SK-N-MC (cell line): ENCODE data around the gene SCP2.

Experiments used
- DNase-seq: peaks from one replicate; pipeline ENCODE4 v3.0.0-alpha.2; 2011; ENCODE audit warnings: low read depth, low spot score
- H3K27ac ChIP-seq: fragments of 200-600 bp; sonication (generic); 2 replicates; pipeline ENCODE4 v1.5.1; 2016; ENCODE audit warnings: mixed run types
- H3K36me3 ChIP-seq: fragments of 200-600 bp; sonication (generic); 2 replicates; pipeline ENCODE4 v1.6.1; 2017; ENCODE audit warnings: antibody characterized with exemption, low read length, mixed read lengths; ENCODE audit not compliant: insufficient read depth
- H3K4me3 ChIP-seq: fragments of 200-600 bp; sonication (generic); 2 replicates; pipeline ENCODE4 v1.5.1; 2016
- H3K9ac ChIP-seq: fragments of 200-600 bp; sonication (generic); 2 replicates; pipeline ENCODE4 v1.8.0; 2017; ENCODE audit warnings: mixed run types, mixed read lengths; ENCODE audit not compliant: insufficient read length
- H3K9me3 ChIP-seq: fragments of 200-600 bp; sonication (generic); 2 replicates; pipeline ENCODE4 v1.6.1; 2017; ENCODE audit warnings: low read depth, mild to moderate bottlenecking, antibody characterized with exemption, low read length, moderate library complexity, mixed read lengths
- EZH2 ChIP-seq: fragments of 200-600 bp; sonication (generic); IDR thresholded peaks from one replicate; pipeline ENCODE4 v1.6.1; 2017; ENCODE audit warnings: antibody characterized with exemption
- FOXP2 ChIP-seq: optimal IDR thresholded peaks from 2 replicates; pipeline ENCODE3; 2011; ENCODE audit warnings: mild to moderate bottlenecking, moderate library complexity; ENCODE audit not compliant: insufficient read depth; ENCODE audit errors: extremely low read length, control extremely low read depth
- POLR2AphosphoS5 ChIP-seq: IDR thresholded peaks from 2 replicates; pipeline ENCODE4 v1.6.1; 2012; ENCODE audit warnings: mild to moderate bottlenecking, low read depth, low read length, borderline replicate concordance

The SCP2 gene

GRCh38 chr1:53085405-53085804, 158.3 kb downstream of the SCP2 start:
- no peak for DNase-seq
- Histone ChIP-seq H3K4me3 (no peak overlapping the region), H3K9me3 (no peaks in the 10 kb centered on the region), H3K9ac (no peak overlapping the region), H3K27ac (no peak overlapping the region), H3K36me3 (no peaks in the 10 kb centered on the region)
- no peak for TF ChIP-seq POLR2AphosphoS5
- no peak for TF ChIP-seq EZH2
- no peak for TF ChIP-seq FOXP2

GRCh38 chr1:53086491-53087070, 159.5 kb downstream of the SCP2 start:
- Histone ChIP-seq H3K9ac (no peak overlapping the region), H3K27ac (no peak overlapping the region)

DNA sequence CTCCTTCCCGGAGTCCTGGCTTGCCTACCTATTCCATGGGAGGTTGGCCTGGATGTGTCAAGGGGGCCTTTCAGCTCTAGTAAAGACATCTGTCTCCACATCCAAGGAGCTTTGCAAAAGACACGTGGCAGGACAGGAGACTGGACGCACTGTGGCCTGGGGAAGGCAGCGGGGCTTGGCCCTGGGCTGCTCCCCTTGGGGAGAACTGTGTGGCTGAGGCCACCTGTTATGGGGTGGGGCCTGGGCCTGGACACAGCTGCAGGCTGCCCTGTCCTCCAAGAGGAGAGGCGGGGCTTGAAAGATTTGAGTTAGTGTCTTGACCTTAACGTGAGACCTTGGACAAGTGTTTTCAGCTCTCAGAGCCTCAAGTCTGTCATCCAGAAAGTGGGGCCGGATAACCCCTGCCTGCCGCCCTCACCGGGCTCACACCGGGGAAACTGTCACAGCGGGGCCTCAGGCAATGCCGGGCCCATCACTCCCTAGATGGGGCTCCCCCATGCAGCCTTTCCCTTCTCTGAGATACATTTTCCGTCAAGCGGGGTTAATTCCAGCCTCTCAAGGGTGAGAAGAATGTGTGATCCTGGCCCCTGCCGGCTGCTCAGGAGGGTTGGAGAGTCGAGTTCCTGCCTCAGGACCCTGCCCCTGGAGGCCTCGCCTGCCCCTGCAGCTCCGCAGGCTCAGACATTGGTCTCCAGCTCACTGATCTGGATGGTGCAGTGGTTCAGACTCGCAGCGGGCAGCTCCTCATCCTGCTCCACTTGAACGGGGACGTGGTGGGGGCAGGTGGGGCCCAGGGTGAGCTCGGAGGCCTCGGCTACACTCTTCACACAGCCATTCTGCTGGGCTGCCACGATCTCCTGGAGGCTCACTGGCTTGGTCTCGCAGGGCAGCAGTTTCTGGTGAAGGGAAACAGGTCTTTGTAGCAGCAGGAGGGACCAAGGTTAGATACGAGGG, 160.5 kb downstream of the SCP2 start:
- H3K9me3 ChIP-seq: no peaks in the 10 kb centered on the region
- no peak for DNase-seq
- no peaks in the 10 kb centered on the region for H3K36me3 ChIP-seq
- H3K27ac ChIP-seq: no peak overlapping the region
- no peak overlapping the region for H3K9ac ChIP-seq
- H3K4me3 ChIP-seq: no peak overlapping the region
- no peak for TF ChIP-seq POLR2AphosphoS5
- TF ChIP-seq EZH2: no peak
- no peak for TF ChIP-seq FOXP2

More at GRCh38 chr1:53086491-53087070, 159.5 kb downstream of the SCP2 start:
- DNase-seq: no peak
- no peak for TF ChIP-seq EZH2
- no peak for TF ChIP-seq FOXP2
- TF ChIP-seq POLR2AphosphoS5: no peak
- Histone ChIP-seq H3K36me3 (no peaks in the 10 kb centered on the region), H3K9me3 (no peaks in the 10 kb centered on the region), H3K4me3 (no peak overlapping the region)

DNA sequence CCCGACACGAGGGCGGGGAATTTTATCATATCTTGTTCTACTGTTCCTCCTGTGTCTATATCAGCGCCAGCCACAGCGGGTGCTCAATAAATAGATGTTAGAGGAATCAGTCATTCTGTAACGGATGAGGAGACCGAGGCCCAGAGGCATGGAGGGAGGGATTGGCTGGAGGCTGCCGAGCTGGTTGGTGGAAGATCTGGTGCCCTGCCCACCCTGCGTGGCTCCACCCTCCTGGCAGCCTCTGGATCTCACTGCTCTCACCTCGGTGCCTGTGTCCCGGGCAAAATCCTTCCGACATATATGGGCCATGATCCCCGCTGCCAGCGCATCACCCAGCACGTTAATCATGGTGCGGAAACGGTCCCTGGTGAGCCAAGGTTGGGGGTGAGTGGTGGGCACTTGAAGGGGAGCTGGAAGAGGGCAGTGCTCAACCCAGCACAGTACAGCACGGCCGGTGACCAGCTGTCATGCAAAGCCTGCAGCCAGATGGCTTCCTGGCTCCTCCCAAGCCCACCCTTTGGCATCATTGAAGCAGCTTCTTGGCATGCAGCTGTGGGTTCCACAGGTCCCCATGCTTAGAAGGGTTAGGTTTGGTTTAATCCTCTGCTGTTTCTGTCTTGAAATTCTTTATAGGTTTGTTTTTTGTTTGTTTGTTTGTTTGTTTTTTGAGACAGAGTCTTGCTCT, 161.7 kb downstream of the SCP2 start:
- Histone ChIP-seq H3K9me3 (no peaks in the 10 kb centered on the region), H3K27ac (no peak overlapping the region), H3K36me3 (no peaks in the 10 kb centered on the region), H3K9ac (no peak overlapping the region), H3K4me3 (no peak overlapping the region)
- TF ChIP-seq POLR2AphosphoS5: no peak
- no peak for TF ChIP-seq FOXP2
- TF ChIP-seq EZH2: no peak
- DNase-seq: no peak

DNA sequence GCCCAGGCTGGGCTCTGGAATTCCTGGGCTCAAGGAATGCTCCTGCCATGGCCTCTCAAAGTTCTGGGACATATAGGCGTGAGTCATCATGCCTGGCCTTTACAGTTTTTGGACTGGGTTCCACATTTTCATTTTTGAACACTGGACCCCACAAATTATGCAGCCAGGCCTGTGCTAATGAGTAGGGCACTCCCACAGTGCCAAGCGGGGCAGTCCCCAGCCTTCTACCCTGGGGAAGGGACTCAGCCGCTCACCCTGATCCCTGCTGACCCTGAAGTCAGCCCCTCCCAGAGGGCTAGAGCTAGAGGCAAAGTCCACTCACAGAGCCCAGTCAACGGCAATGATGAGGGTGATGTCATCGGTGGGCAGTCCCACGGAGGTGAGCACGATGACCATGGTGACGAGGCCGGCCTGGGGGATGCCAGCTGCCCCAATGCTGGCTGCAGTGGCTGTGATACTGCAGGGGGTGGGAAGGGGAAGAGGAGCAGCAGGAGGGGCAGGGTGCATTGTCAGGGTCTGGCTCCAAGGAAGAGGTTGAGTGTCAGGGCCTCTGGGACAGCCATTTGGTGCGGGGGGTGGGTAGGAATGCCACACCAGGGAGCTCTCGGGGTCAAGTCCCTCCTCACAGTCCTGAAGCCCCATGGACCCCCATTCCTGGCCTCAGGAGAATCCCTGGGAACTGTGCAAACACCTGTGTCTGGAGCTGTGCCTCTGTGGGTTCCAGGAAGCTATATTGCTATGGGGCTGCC, 162.6 kb downstream of the SCP2 start:
- Histone ChIP-seq H3K27ac (no peak overlapping the region), H3K9ac (no peak overlapping the region)
- TF ChIP-seq EZH2 (no peak), FOXP2 (no peak), POLR2AphosphoS5 (no peak)

DNA sequence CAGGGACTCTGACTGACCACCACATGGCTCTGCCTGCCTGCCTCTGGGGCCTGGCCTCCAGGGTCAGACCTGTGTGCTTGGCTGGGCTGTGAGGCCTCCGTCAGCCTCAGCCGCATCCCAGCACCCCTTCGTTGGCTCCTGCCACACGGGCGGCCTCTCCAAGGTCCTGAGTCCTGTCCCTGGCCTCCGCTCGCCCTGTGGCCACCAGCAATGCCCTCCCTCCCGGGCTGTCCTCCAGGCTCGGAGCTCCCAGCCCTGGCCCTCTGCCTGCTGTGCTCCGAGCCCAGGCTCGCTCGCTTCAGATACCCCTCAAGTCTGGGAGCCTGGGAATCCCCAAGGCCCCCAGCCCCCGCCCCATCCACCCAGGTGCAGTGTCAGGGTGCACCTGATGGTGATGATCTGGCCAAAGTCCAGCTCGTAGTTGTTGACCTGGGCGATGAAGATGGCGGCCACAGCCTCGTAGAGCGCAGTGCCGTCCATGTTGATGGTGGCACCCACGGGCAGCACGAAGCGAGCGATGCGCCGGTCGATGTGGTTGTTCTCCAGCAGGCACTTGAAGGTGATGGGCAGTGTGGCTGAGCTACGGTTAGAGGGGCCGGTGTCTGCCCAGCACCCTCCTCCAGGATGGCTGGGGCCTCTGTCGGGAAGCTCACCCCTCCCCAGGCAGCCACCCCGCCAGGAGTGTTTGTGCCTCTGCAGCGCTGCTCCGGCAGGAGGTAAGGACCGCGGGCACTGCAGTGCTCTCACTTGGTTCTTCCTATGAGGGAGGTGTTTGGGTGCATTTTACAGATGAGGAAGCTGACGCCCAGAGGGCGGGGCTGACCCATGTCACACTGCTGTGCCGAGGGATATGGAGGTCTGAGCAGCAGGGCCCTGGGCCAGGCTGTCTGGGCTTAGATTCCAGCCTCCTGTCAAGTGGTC, 163.4 kb downstream of the SCP2 start:
- Histone ChIP-seq H3K9me3 (no peaks in the 10 kb centered on the region), H3K27ac (no peak overlapping the region)
- no peak for DNase-seq

More for the DNA sequence above, 162.6 kb downstream of the SCP2 start:
- no peak for DNase-seq
- Histone ChIP-seq H3K36me3 (no peaks in the 10 kb centered on the region), H3K4me3 (no peak overlapping the region), H3K9me3 (no peaks in the 10 kb centered on the region)

More for the DNA sequence above, 163.4 kb downstream of the SCP2 start:
- no peaks in the 10 kb centered on the region for H3K36me3 ChIP-seq
- TF ChIP-seq POLR2AphosphoS5 (no peak), FOXP2 (no peak), EZH2 (no peak)
- H3K9ac ChIP-seq: no peak overlapping the region
- no peak overlapping the region for H3K4me3 ChIP-seq
